H1 (cell line): ENCODE results near the gene MAP4K1. TPM values are rescaled to one million over a fixed set of nuclear protein-coding genes. Genes with fewer than 3 reads are reported as not detected.
"Not testable (repeated sequence)": the region's sequence is repeated elsewhere in the genome, so short reads cannot be mapped to it uniquely, and the experiment has no call there.

Source experiments
- CTCF ChIA-PET: fragments of 300-600 bp; sonication (Branson Sonifier 250); formaldehyde crosslinking; loops from one replicate; lab custom pipeline; 2021; ENCODE audit not compliant: partially characterized antibody; lab: Charles Lee
- POLR2A ChIA-PET: fragments of 300-600 bp; sonication (Branson Sonifier 250); formaldehyde crosslinking; loops from one replicate; lab custom pipeline; 2021; ENCODE audit warnings: inconsistent platforms; ENCODE audit not compliant: partially characterized antibody; lab: Charles Lee
- DNase-seq, 2 experiments: peaks; one replicate each; pipeline versions ENCODE4 v3.0.0 to v3.0.0-alpha.2; 2010 to 2022; ENCODE audit warnings: low spot score in 2 of 2, low read depth in 1 of 2, mixed read lengths in 1 of 2
- FAIRE-seq: peaks from 2 replicates; lab custom pipeline; 2011; peaks lifted over from hg19 to GRCh38; lab: Jason Lieb, UNC
- H2AFZ ChIP-seq: 2 replicates; pipeline ENCODE4 v1.8.1; 2012; ENCODE audit warnings: low read length, inconsistent platforms
- H2AK5ac ChIP-seq: 2 replicates; pipeline ENCODE4 v1.6.1; 2013; ENCODE audit warnings: low read depth, low read length
- H2BK120ac ChIP-seq: replicated peaks from 2 replicates; pipeline ENCODE3; 2013; ENCODE audit warnings: low read depth, low read length, inconsistent platforms
- H2BK12ac ChIP-seq: 2 replicates; pipeline ENCODE4 v1.6.1; 2013; ENCODE audit warnings: low read depth, low read length
- H2BK15ac ChIP-seq: 2 replicates; pipeline ENCODE4 v1.6.1; 2013; ENCODE audit warnings: low read length
- H2BK20ac ChIP-seq: 2 replicates; pipeline ENCODE4 v1.6.1; 2013; ENCODE audit warnings: low read length
- H2BK5ac ChIP-seq: 2 replicates; pipeline ENCODE4 v1.6.1; 2013; ENCODE audit warnings: low read depth, low read length
- H3K14ac ChIP-seq: 2 replicates; pipeline ENCODE4 v1.6.1; 2013; ENCODE audit warnings: inconsistent platforms; ENCODE audit not compliant: insufficient read length
- H3K18ac ChIP-seq: 2 replicates; pipeline ENCODE4 v1.6.1; 2013; ENCODE audit warnings: low read length; ENCODE audit errors: extremely low read depth
- H3K23ac ChIP-seq: 2 replicates; pipeline ENCODE4 v1.6.1; 2013; ENCODE audit warnings: inconsistent platforms; ENCODE audit not compliant: insufficient read length
- H3K23me2 ChIP-seq: 2 replicates; pipeline ENCODE4 v1.6.1; 2013; ENCODE audit warnings: low read depth, low read length
- H3K27ac ChIP-seq: 2 replicates; pipeline ENCODE4 v1.6.1; 2011; ENCODE audit warnings: low read depth, low read length, inconsistent platforms
- H3K27me3 ChIP-seq, 4 experiments: replicated peaks in 1 of 4; 1 replicate in 1 of 4; 2 replicates in 3 of 4; pipeline versions ENCODE4 v1.6.1 to v1.8.1; 2011 to 2013; ENCODE audit warnings: low read length in 3 of 4, mild to moderate bottlenecking in 3 of 4, inconsistent platforms in 2 of 4, mixed read lengths in 2 of 4, moderate library complexity in 1 of 4; ENCODE audit not compliant: control insufficient read depth in 3 of 4, insufficient read depth in 3 of 4; ENCODE audit errors: extremely low read depth in 1 of 4
- H3K36me3 ChIP-seq, 4 experiments: 2 replicates each; pipeline versions ENCODE4 v1.6.1 to v1.8.1; 2011 to 2013; ENCODE audit warnings: mild to moderate bottlenecking in 4 of 4, low read length in 3 of 4, moderate library complexity in 2 of 4, control low read depth in 1 of 4, inconsistent platforms in 1 of 4; ENCODE audit not compliant: insufficient read depth in 4 of 4, control insufficient read depth in 2 of 4
- H3K4ac ChIP-seq: replicated peaks from 2 replicates; pipeline ENCODE3; 2013; ENCODE audit warnings: low read length, low read depth, mixed read lengths, inconsistent platforms; ENCODE audit not compliant: insufficient read length
- H3K4me1 ChIP-seq, 4 experiments: replicated peaks in 1 of 4; 1 replicate in 1 of 4; 2 replicates in 3 of 4; pipeline versions ENCODE4 v1.6.1 to v1.8.1; 2011 to 2013; ENCODE audit warnings: low read length in 3 of 4, inconsistent platforms in 2 of 4, mixed read lengths in 1 of 4; ENCODE audit not compliant: insufficient read depth in 4 of 4, control insufficient read depth in 3 of 4
- H3K4me2 ChIP-seq, 2 experiments: 2 replicates each; pipeline versions ENCODE4 v1.6.1 to v1.8.1; 2011 to 2013; ENCODE audit warnings: low read depth in 2 of 2, low read length in 2 of 2, control low read depth in 1 of 2, inconsistent platforms in 1 of 2, mild to moderate bottlenecking in 1 of 2; ENCODE audit not compliant: insufficient read depth in 1 of 2
- H3K4me3 ChIP-seq, 4 experiments: fragments of 200-600, 300-600 bp in 1 of 4; sonication (generic), shearing (Covaris generic), sonication (Bioruptor Twin) in 1 of 4; 2 replicates each; pipeline versions ENCODE4 v1.5.1 to v1.8.1; 2011 to 2016; ENCODE audit warnings: low read length in 4 of 4, low read depth in 3 of 4, control low read depth in 2 of 4, inconsistent platforms in 2 of 4, mild to moderate bottlenecking in 2 of 4, mixed read lengths in 1 of 4, moderate library complexity in 1 of 4; ENCODE audit not compliant: insufficient read depth in 2 of 4; ENCODE audit errors: extremely low read depth in 1 of 4
- H3K56ac ChIP-seq: replicated peaks from 2 replicates; pipeline ENCODE3; 2013; ENCODE audit warnings: low read depth, mild to moderate bottlenecking, mixed read lengths, low read length, inconsistent platforms; ENCODE audit not compliant: insufficient read length
- H3K79me1 ChIP-seq: 2 replicates; pipeline ENCODE4 v1.6.1; 2013; ENCODE audit warnings: low read depth, low read length, control low read depth
- H3K79me2 ChIP-seq, 2 experiments: 2 replicates each; pipeline versions ENCODE4 v1.6.1 to v1.8.1; 2012 to 2013; ENCODE audit warnings: low read length in 2 of 2, mild to moderate bottlenecking in 2 of 2, inconsistent platforms in 1 of 2; ENCODE audit not compliant: insufficient read depth in 2 of 2, control insufficient read depth in 1 of 2
- H3K9ac ChIP-seq, 4 experiments: replicated peaks in 1 of 4; 1 replicate in 1 of 4; 2 replicates in 3 of 4; pipeline versions ENCODE4 v1.6.1 to v1.8.1; 2011 to 2013; ENCODE audit warnings: low read depth in 3 of 4, low read length in 3 of 4, control low read depth in 2 of 4, mild to moderate bottlenecking in 2 of 4, moderate library complexity in 2 of 4, inconsistent platforms in 1 of 4; ENCODE audit errors: extremely low read depth in 1 of 4
- H3K9me3 ChIP-seq, 2 experiments: 2 replicates each; pipeline versions ENCODE4 v1.6.1 to v1.8.1; 2012 to 2013; ENCODE audit warnings: mild to moderate bottlenecking in 2 of 2, moderate library complexity in 2 of 2, control low read depth in 1 of 2, inconsistent platforms in 1 of 2, low read depth in 1 of 2, low read length in 1 of 2, mixed read lengths in 1 of 2; ENCODE audit not compliant: insufficient read depth in 2 of 2
- H4K20me1 ChIP-seq, 2 experiments: replicated peaks in 1 of 2; 2 replicates each; pipeline versions ENCODE3 to v1.8.1; 2011 to 2013; ENCODE audit warnings: inconsistent platforms in 2 of 2, low read length in 2 of 2, mild to moderate bottlenecking in 1 of 2; ENCODE audit not compliant: insufficient read depth in 2 of 2, control insufficient read depth in 1 of 2
- H4K5ac ChIP-seq: 2 replicates; pipeline ENCODE4 v1.6.1; 2013; ENCODE audit warnings: low read length, low read depth, mixed read lengths, inconsistent platforms; ENCODE audit not compliant: insufficient read length
- H4K8ac ChIP-seq: 2 replicates; pipeline ENCODE4 v1.8.0; 2013; ENCODE audit warnings: mild to moderate bottlenecking, moderate library complexity, low read length, inconsistent platforms; ENCODE audit not compliant: insufficient read depth; ENCODE audit errors: extremely low read depth
- H4K91ac ChIP-seq: replicated peaks from 2 replicates; pipeline ENCODE3; 2013; ENCODE audit warnings: low read length, mixed read lengths, inconsistent platforms; ENCODE audit not compliant: insufficient read length
- WGBS, 2 experiments: shearing (Covaris generic) in 1 of 2; methylation state at CpG; one replicate each; pipeline versions ENCODE4 v1.1.6 to v1.1.7; 2013 to 2015; ENCODE audit warnings: low lambda C conversion rate in 2 of 2, mixed read lengths in 2 of 2, inconsistent platforms in 1 of 2, low coverage in 1 of 2, missing lambda C conversion rate in 1 of 2; ENCODE audit not compliant: insufficient replicate concordance in 2 of 2, insufficient coverage in 1 of 2, insufficient read length in 1 of 2; ENCODE audit errors: extremely low coverage in 1 of 2, missing lambda C conversion rate in 1 of 2; 5-methylcytosine and 5-hydroxymethylcytosine counted together
- polyA plus RNA-seq, 7 experiments: library from polyadenylated mRNA; depleted of rRNA in 3 of 7; stranded (reverse) in 5 of 7; unstranded in 2 of 7; fragments of >200 nt in 5 of 7; fragments of 200-250 nt in 2 of 7; gene quantifications; 1 replicate in 5 of 7; 2 replicates in 1 of 7; 4 replicates in 1 of 7; pipeline versions ENCODE4 v1.2.1 to v1.2.3, GENCODE V29; 2011 to 2013; ENCODE audit warnings: missing spikeins in 2 of 7, mixed read lengths in 2 of 7
- total RNA-seq: library from RNA; stranded (reverse); fragmentation: NEBNext Ultra II Directional; extraction: Animal tissue kit (Norgen Biotek cat#: 25700); gene quantifications from 2 replicates; pipeline ENCODE4 v1.2.1, GENCODE V29; 2021

MAP4K1 gene
- total and polyA plus RNA-seq, 2 of the 8 experiments (the other 6 are each of a cell fraction or from before 2014, with no cell fraction given) = 9.0 to 10.4 TPM

GRCh38 chr19:38631811-38632475, 14.2 kb upstream of the MAP4K1 start:
- H4K20me1 ChIP-seq, H3K23me2 ChIP-seq, H3K4me1 ChIP-seq, H3K18ac ChIP-seq, H2AFZ ChIP-seq, H2BK120ac ChIP-seq, H3K4ac ChIP-seq, H3K4me2 ChIP-seq, H3K79me2 ChIP-seq, H2AK5ac ChIP-seq, H2BK12ac ChIP-seq, DNase-seq, H2BK20ac ChIP-seq, POLR2A ChIA-PET, H3K9ac ChIP-seq, H3K9me3 ChIP-seq, H2BK15ac ChIP-seq, H4K5ac ChIP-seq, CTCF ChIA-PET, FAIRE-seq, H3K14ac ChIP-seq, H2BK5ac ChIP-seq, H3K27ac ChIP-seq, H3K4me3 ChIP-seq, H3K23ac ChIP-seq, H3K56ac ChIP-seq, H3K79me1 ChIP-seq, H4K91ac ChIP-seq, H3K27me3 ChIP-seq, H4K8ac ChIP-seq: not testable (repeated sequence)
- H3K36me3 ChIP-seq = peaks cover 4 to 56% (median 24%) of the 10 kb centered on the region in 4 experiments; a peak in 7 of 8 replicates
- 91% methylated on average over 7 of the region's 7 CpGs; no CpG with 5 or more reads in 1 of the 2 experiments for WGBS, 2 experiments

GRCh38 chr19:38631301-38631700, 13.5 kb upstream of the MAP4K1 start:
- H2BK12ac ChIP-seq, H2BK120ac ChIP-seq, H2BK20ac ChIP-seq, H2BK15ac ChIP-seq, H2AFZ ChIP-seq, H2BK5ac ChIP-seq, POLR2A ChIA-PET, H3K56ac ChIP-seq, H3K23ac ChIP-seq, H3K4ac ChIP-seq, CTCF ChIA-PET, H3K79me2 ChIP-seq, H3K79me1 ChIP-seq, H3K9ac ChIP-seq, H3K27ac ChIP-seq, H3K4me1 ChIP-seq, H3K4me2 ChIP-seq, H4K5ac ChIP-seq, H3K27me3 ChIP-seq, FAIRE-seq, H3K4me3 ChIP-seq, H4K91ac ChIP-seq, H3K14ac ChIP-seq, H2AK5ac ChIP-seq, H4K20me1 ChIP-seq, H3K23me2 ChIP-seq, DNase-seq, H4K8ac ChIP-seq, H3K18ac ChIP-seq, H3K9me3 ChIP-seq: not testable (repeated sequence)
- peaks cover 4 to 58% (median 28%) of the 10 kb centered on the region in 4 experiments for H3K36me3 ChIP-seq
- 88% methylated on average over 11 of the region's 11 CpGs; no CpG with 5 or more reads in 1 of the 2 experiments for WGBS, 2 experiments
